HG03460 (cell line): Measurements from ENCODE around the gene TBX15.

Experiments
- ATAC-seq: cut with Tn5 transposase; IDR thresholded peaks from one replicate; pipeline ENCODE4 v1.9.1; 2021; ENCODE audit not compliant: unreplicated experiment

The TBX15 gene

GRCh38 chr1:119002028-119002686, 14.0 kb upstream of the TBX15 start:
- no peak for ATAC-seq

DNA sequence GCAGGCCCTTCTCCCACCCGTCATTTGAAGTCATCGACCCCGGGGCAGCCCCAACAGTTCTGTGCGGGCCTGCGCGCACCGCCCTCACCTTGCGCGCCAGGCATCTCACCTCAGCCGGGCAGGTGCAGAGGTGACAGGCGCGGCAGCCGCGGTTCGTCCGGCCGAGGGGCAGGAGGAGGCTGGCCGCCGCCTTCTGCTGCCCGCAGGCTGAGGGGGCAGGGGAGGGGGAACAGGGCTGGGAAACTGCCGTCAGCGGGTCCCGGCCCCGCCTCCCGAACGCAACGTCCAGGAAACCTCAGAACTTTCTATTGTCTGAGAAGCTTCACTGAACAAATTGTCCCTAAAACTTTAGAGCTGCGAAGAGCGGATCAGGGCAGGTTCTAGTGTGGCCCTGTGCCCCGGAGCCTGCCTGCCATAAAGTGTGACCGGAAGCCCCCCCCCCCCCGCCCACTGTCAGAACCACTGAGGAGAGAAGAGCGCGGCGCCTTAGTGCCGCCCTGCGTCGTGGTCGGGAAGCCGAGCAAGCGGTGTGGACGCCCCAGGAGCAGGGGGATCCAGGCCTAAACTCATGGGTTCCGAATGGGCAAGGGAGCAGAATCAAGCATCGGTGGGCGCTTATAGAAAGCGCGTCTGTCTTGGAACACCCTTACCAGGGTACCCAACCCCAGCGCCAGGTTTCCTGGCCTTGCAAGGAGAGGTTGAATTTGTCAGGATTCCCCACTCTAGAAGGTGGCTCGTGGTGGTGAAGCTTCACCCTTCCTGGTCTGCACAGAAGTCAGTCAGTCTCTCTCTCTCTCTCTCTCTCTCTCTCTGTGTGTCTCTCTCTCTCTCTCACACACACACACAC, 13.3 kb upstream of the TBX15 start:
- ATAC-seq, result no peak

- ATAC-seq, result no peak
These were observed 12.4 kb upstream of the TBX15 start for GRCh38 chr1:119000371-119001180.

GRCh38 chr1:118999348-119000071, 11.4 kb upstream of the TBX15 start:
- no peak for ATAC-seq

- no peak for ATAC-seq
These were observed 10.0 kb upstream of the TBX15 start for GRCh38 chr1:118998171-118998570.

DNA sequence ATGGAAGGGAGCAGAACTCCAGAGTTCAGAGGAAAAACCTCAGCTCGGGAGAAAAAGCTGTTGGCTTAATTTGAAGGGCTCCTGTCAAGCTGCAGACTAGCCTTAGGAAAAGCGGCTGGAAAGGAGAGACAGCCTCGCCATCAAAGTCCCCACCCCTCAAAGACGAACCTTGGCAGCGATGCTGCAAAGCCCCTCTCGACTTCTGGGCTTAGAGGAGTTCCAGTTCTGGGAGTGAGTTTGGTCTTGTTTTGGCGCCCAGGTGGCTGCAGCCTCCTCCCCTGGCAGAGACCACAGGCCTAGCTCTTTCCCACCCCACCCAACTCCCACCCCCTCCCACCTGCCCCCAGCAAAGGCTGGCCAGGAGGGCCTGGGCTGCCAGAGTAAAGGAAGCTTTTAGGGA, 9.1 kb upstream of the TBX15 start:
- ATAC-seq, result no peak

- no peak for ATAC-seq
These were observed 7.3 kb upstream of the TBX15 start for GRCh38 chr1:118995312-118996016.

GRCh38 chr1:118993700-118994026, 5.5 kb upstream of the TBX15 start:
- no peak for ATAC-seq

- ATAC-seq, result no peak
These were observed 4.9 kb upstream of the TBX15 start for GRCh38 chr1:118992868-118993699.

- no peak for ATAC-seq
These were observed 4.2 kb upstream of the TBX15 start for GRCh38 chr1:118992237-118992825.

DNA sequence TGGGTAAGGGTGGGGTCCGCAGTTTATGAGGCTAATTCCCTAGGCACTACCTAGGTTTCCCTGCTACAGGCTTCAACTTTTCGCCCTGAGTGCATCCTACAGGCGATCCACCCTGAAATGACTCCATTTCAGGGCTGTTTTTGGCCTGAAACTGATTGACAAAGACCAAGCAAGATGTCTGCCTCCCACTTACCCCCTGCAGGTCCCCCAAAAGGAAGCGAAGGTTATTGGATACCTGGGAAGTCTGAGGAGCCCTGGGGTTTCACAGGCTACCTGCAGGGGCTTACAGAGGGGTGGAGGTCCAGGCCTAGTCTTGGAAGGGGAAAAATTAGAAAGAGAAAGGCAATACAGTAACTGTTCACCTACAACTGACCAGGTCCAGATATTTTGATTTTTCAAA, 3.3 kb upstream of the TBX15 start:
- ATAC-seq, result no peak

GRCh38 chr1:118990513-118991152, 2.5 kb upstream of the TBX15 start:
- no peak for ATAC-seq

- no peak for ATAC-seq
These were observed 1.8 kb upstream of the TBX15 start for GRCh38 chr1:118989878-118990378.

DNA sequence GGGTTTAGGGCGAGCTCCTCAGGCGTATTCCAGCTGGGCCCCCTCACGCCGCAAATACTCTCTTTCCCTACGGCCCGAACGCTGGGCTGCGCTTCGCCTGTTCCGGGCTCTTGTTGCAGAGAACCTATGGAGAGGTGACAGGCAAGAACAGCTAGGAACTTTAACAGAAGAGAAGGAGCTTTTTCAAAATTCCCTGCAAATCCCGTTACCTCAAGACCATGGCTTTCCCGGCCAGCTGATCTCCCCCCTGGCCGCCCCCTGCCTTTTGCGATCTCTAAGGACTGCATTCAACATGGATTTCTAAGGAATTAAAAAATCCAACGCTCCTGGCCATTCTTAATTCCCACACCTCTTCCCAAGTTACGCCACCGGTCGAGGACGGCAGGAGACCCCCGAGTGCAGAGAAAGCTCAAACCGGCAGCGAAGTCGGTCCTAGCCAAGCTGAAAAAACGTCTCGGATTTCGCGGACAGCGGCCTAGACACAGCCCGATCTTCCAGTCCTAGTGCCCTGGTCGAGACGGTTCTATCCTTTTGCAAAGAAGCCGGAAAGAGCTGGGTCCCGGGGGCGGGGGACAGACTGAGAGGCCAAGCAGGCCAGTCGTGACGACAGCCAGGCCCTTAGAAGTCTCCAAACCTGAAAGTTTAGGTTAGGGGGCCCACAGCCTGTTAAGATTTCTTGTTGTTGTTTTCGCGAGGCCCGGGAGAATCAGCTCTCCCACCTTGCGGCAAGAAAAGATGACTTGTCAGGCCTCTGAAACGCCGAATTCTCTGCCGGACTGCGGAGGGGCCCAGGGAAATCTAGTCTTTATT, 1.1 kb upstream of the TBX15 start:
- ATAC-seq, result no peak

DNA sequence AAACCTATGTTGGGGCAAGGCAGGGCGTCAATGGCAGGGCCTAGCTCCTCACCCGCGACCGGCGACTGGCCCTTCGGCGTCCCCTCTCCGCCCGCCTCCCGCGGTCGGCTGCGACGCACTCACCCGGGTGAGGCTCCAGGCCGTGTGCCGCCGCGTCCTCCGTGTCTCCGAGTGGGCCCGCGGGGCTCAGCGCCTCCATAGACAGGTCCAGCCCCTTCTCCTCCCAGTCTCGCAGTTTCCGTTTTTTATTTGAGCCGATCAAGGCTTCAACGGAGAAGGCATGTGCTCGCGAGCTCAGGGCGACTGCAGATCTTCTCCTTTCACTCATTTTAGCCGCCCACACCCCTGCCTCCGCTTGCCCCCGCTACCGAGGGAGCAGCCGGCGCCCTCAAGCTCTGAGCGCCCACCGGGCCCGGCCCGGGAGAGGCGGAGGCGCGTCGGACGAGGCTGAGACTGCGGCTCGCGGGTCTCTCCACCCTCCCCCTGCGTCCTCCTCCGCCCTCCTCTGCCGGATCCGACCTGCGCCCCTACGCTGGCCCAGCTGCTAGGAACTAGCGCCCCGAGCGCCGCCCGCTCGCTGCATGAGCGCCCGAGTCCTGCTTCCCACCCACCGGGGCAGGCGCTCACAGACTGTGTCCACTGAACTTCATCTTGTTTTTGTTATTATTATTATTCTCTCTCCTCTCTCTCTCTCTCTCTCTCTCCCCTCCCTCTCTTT, 516 bp downstream of the TBX15 start:
- no peak for ATAC-seq

- ATAC-seq, result no peak
These were observed 1.3 kb downstream of the TBX15 start for GRCh38 chr1:118986555-118987467.
